Fibroblast of the aortic adventitia (primary cell): ENCODE data around the gene ABHD17B. TPM values are rescaled to one million over a fixed set of nuclear protein-coding genes. Genes with fewer than 3 reads are reported as not detected.

ENCODE experiments used
- DNase-seq: peaks from one replicate; pipeline ENCODE4 v3.0.0-alpha.2; 2010; ENCODE audit warnings: low read depth
- H3K4me3 ChIP-seq: 2 replicates; pipeline ENCODE4 v1.5.1; 2011; ENCODE audit warnings: low read depth, mild to moderate bottlenecking, control low read depth, low read length, moderate library complexity
- CTCF ChIP-seq: IDR thresholded peaks from 2 replicates; pipeline ENCODE4 v1.5.1; 2011; ENCODE audit warnings: mild to moderate bottlenecking, low read length, control low read depth, inconsistent platforms; ENCODE audit not compliant: insufficient read depth
- total RNA-seq: library from RNA; depleted of rRNA; stranded (reverse); fragments of >200 nt; gene quantifications from 2 replicates; pipeline ENCODE4 v1.2.3, GENCODE V29; 2012; ENCODE audit warnings: low replicate concordance

ABHD17B gene
- total RNA-seq, 1 donor, result 11.9 TPM

DNA sequence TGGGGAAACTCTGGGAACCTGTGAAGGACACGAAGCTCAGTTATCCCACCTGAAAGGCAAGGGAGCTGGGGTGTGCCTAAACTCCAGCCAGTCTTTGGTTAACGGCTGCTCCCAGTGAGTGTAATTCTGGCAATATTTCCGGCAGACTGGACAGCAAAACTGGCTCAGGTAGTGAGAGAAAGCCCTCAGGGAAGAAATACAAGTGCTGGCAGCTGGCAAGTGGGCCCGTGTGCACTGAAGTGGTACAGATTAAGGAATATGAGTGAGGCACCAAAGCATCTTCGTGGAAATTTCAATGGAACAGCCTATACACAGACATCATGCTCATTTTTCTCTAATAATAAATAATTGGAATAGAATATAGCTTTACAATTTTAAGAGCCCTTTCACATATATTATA is 56.2 kb downstream of the ABHD17B start:
- no peak for DNase-seq
- no peak overlapping the region for H3K4me3 ChIP-seq
- no peak for TF ChIP-seq CTCF

GRCh38 chr9:71853084-71853483 is 57.9 kb downstream of the ABHD17B start:
- no peak for DNase-seq
- no peak for TF ChIP-seq CTCF
- no peak overlapping the region for H3K4me3 ChIP-seq

- no peak for TF ChIP-seq CTCF
- no peak overlapping the region for H3K4me3 ChIP-seq
- DNase-seq, result no peak
Observed at GRCh38 chr9:71850996-71851395, 60.0 kb downstream of the ABHD17B start.

DNA sequence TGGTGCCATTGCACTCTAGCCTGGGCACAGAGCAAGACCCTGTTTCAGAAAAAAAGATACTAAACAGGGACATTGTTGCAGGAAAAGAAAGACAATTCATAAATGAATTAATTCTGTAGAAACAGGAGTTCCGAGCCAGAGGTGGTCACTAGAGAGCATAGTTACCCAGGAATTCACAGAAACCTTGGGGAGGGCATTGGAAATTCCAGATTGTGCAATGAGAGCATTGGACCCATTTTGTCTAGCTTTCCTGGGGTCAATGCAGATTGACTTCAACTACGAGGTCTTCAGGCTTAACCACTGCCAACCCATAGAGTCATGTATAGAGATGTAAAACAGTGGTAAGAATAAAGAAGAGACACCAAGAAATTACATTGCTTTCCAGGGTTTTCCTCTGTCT is 63.1 kb downstream of the ABHD17B start:
- TF ChIP-seq CTCF, result no peak
- no peak for DNase-seq
- no peak overlapping the region for H3K4me3 ChIP-seq

DNA sequence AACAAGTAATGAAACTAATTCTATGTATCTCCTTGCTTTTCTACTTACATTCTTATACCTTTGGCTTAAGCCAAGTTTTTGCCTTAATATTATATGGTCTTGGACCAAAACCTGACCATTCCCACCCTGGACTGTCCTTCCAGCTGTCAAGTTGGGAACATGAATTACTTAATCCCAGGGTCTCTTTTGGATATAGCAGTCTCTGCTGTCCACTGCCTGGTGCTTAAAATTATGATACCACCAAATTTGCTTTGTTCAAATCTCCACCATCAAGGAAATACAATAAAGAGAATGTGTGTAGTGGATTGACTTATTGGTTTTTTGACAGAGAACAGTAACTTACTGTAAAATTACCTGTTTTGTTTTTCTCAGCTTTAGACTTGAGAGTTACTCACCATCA is 66.2 kb downstream of the ABHD17B start:
- no peak for TF ChIP-seq CTCF
- H3K4me3 ChIP-seq, result no peak overlapping the region
- no peak for DNase-seq

DNA sequence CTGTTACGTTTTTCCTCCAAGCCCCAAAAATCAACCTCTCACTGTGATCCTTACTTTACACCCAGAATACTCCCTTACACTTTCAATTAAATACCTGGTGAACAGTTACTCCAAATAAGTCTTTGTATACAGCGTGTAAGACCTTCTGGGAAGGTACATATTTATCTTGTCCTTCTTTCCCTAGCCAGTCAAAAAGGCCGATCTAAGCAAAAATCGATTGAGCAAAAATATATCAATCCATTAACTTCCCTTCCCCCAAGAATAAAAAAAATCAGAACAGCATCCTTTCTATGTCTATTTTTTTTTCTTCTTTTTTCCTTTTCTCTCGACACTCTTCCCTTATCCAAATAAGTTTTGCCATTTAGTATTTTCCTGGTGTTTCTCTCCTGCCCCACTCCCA is 71.3 kb downstream of the ABHD17B start:
- H3K4me3 ChIP-seq, result no peak overlapping the region
- TF ChIP-seq CTCF, result no peak
- DNase-seq, result no peak

GRCh38 chr9:71835596-71835995 is 75.4 kb downstream of the ABHD17B start:
- no peak overlapping the region for H3K4me3 ChIP-seq
- DNase-seq, result no peak
- TF ChIP-seq CTCF, result no peak
